GM12892 (cell line): Measurements from ENCODE around the gene PTPRN.

ENCODE experiments used
- POLR2A ChIP-seq: IDR thresholded peaks from 2 replicates; pipeline ENCODE4 v1.6.1; 2011; ENCODE audit warnings: low read depth, low read length, control low read depth
- POLR2AphosphoS5 ChIP-seq: IDR thresholded peaks from 2 replicates; pipeline ENCODE4 v1.6.1; 2011; ENCODE audit warnings: low read depth, low read length, control low read depth
- TAF1 ChIP-seq: IDR thresholded peaks from 2 replicates; pipeline ENCODE4 v1.6.1; 2011; ENCODE audit warnings: low read depth, mild to moderate bottlenecking, control low read depth, low read length, borderline replicate concordance

- TF ChIP-seq POLR2A = no peak
- TF ChIP-seq POLR2AphosphoS5 = no peak
- no peak for TF ChIP-seq TAF1
Observed at GRCh38 chr2:219291394-219291793, 17.8 kb downstream of the PTPRN start.
